ENCODE results near the gene GPR132.

Gene GPR132

GRCh38 chr14:105092171-105093037 is 27.2 kb upstream of the GPR132 start:
- H4K20me1 ChIP-seq (ENCODE audit: insufficient read depth, low read length): no peaks in the 10 kb centered on the region
- no peaks in the 10 kb centered on the region for H3K79me2 ChIP-seq (ENCODE audit: low read length)
- H3K27ac ChIP-seq (ENCODE audit: low read length): no peak overlapping the region
- H3K9ac ChIP-seq (ENCODE audit: low read length): no peak overlapping the region
- no peaks in the 10 kb centered on the region for H3K36me3 ChIP-seq (replicated peaks; ENCODE audit: insufficient read depth, low read length)
- DNase-seq: no peak
- H3K4me3 ChIP-seq (ENCODE audit: low read length): no peak overlapping the region
- no peak overlapping the region for H2AFZ ChIP-seq (ENCODE audit: low read length)
- no peaks in the 10 kb centered on the region for H3F3A ChIP-seq (ENCODE audit: insufficient read depth, low read length)
- H3K9me2 ChIP-seq (replicated peaks; ENCODE audit: insufficient read depth, low read length): no peaks in the 10 kb centered on the region
- H3K4me1 ChIP-seq (ENCODE audit: low read length): no peaks in the 10 kb centered on the region
- H3K27me3 ChIP-seq (replicated peaks; ENCODE audit: insufficient read depth, low read length): peaks cover 45% of the 10 kb centered on the region
- H3K4me2 ChIP-seq (ENCODE audit: low read depth, low read length): no peak overlapping the region
- no peak for TF ChIP-seq EZH2phosphoT487 (IDR thresholded peaks at IDR 0.05; ENCODE audit: low read length)
- TF ChIP-seq EZH2 (optimal IDR thresholded peaks at IDR 0.05; ENCODE audit: low read depth, low read length): no peak
- no peak for TF ChIP-seq CTCF (IDR thresholded peaks at IDR 0.05; ENCODE audit: low read length)
- no peaks in the 10 kb centered on the region for H3K9me3 ChIP-seq (replicated peaks; ENCODE audit: insufficient read depth, low read length)

- no peak for DNase-seq
- peaks cover 37% of the 10 kb centered on the region for H3K27me3 ChIP-seq (replicated peaks; ENCODE audit: insufficient read depth, low read length)
These were observed 26.4 kb upstream of the GPR132 start for GRCh38 chr14:105091517-105092170.

GRCh38 chr14:105091054-105091516 is 25.9 kb upstream of the GPR132 start:
- Histone ChIP-seq H3K36me3 (replicated peaks; ENCODE audit: insufficient read depth, low read length) (no peaks in the 10 kb centered on the region), H3K27me3 (replicated peaks; ENCODE audit: insufficient read depth, low read length) (peaks cover 32% of the 10 kb centered on the region), H3K4me3 (ENCODE audit: low read length) (no peak overlapping the region), H3K27ac (ENCODE audit: low read length) (no peak overlapping the region), H3K79me2 (ENCODE audit: low read length) (no peaks in the 10 kb centered on the region), H3K9me2 (replicated peaks; ENCODE audit: insufficient read depth, low read length) (no peaks in the 10 kb centered on the region), H2AFZ (ENCODE audit: low read length) (no peak overlapping the region), H3K9ac (ENCODE audit: low read length) (no peak overlapping the region), H3K4me2 (ENCODE audit: low read depth, low read length) (no peak overlapping the region), H3K9me3 (replicated peaks; ENCODE audit: insufficient read depth, low read length) (no peaks in the 10 kb centered on the region), H3K4me1 (ENCODE audit: low read length) (no peaks in the 10 kb centered on the region), H4K20me1 (ENCODE audit: insufficient read depth, low read length) (no peaks in the 10 kb centered on the region), H3F3A (ENCODE audit: insufficient read depth, low read length) (no peaks in the 10 kb centered on the region)
- DNase-seq: no peak
- TF ChIP-seq CTCF (IDR thresholded peaks at IDR 0.05; ENCODE audit: low read length) (no peak), EZH2phosphoT487 (IDR thresholded peaks at IDR 0.05; ENCODE audit: low read length) (no peak), EZH2 (optimal IDR thresholded peaks at IDR 0.05; ENCODE audit: low read depth, low read length) (no peak)

More at GRCh38 chr14:105091517-105092170, 26.4 kb upstream of the GPR132 start:
- Histone ChIP-seq H3K9me2 (replicated peaks; ENCODE audit: insufficient read depth, low read length) (no peaks in the 10 kb centered on the region), H4K20me1 (ENCODE audit: insufficient read depth, low read length) (no peaks in the 10 kb centered on the region), H3K4me1 (ENCODE audit: low read length) (no peaks in the 10 kb centered on the region), H3F3A (ENCODE audit: insufficient read depth, low read length) (no peaks in the 10 kb centered on the region), H3K9me3 (replicated peaks; ENCODE audit: insufficient read depth, low read length) (no peaks in the 10 kb centered on the region), H3K4me3 (ENCODE audit: low read length) (no peak overlapping the region), H2AFZ (ENCODE audit: low read length) (no peak overlapping the region), H3K9ac (ENCODE audit: low read length) (no peak overlapping the region), H3K4me2 (ENCODE audit: low read depth, low read length) (no peak overlapping the region), H3K27ac (ENCODE audit: low read length) (no peak overlapping the region), H3K36me3 (replicated peaks; ENCODE audit: insufficient read depth, low read length) (no peaks in the 10 kb centered on the region), H3K79me2 (ENCODE audit: low read length) (no peaks in the 10 kb centered on the region)
- TF ChIP-seq EZH2phosphoT487 (IDR thresholded peaks at IDR 0.05; ENCODE audit: low read length) (no peak), EZH2 (optimal IDR thresholded peaks at IDR 0.05; ENCODE audit: low read depth, low read length) (no peak), CTCF (IDR thresholded peaks at IDR 0.05; ENCODE audit: low read length) (no peak)
